OCI-M2 (cell line): ENCODE measurements around the gene ATP2B3.

Experiments
- DNase-seq: peaks from one replicate; lab custom pipeline; 2025; ENCODE audit not compliant: unreplicated experiment; lab: John Stamatoyannopoulos, UW

The ATP2B3 gene

GRCh38 chrX:153530411-153531129, 13.1 kb downstream of the ATP2B3 start:
- DNase-seq = no peak

GRCh38 chrX:153533091-153533490, 15.6 kb downstream of the ATP2B3 start:
- no peak for DNase-seq

GRCh38 chrX:153537080-153537479, 19.6 kb downstream of the ATP2B3 start:
- DNase-seq = no peak

- no peak for DNase-seq
Measured at GRCh38 chrX:153537526-153538295, 20.3 kb downstream of the ATP2B3 start.

GRCh38 chrX:153538424-153538823, 21.0 kb downstream of the ATP2B3 start:
- DNase-seq = no peak

GRCh38 chrX:153539171-153539978, 21.9 kb downstream of the ATP2B3 start:
- no peak for DNase-seq

- no peak for DNase-seq
Measured at GRCh38 chrX:153539979-153540358, 22.5 kb downstream of the ATP2B3 start.

GRCh38 chrX:153544727-153545126, 27.3 kb downstream of the ATP2B3 start:
- DNase-seq = no peak

GRCh38 chrX:153546386-153546785, 28.9 kb downstream of the ATP2B3 start:
- no peak for DNase-seq

GRCh38 chrX:153547195-153547594, 29.8 kb downstream of the ATP2B3 start:
- no peak for DNase-seq

GRCh38 chrX:153549231-153549630, 31.8 kb downstream of the ATP2B3 start:
- no peak for DNase-seq

GRCh38 chrX:153549807-153550206, 32.4 kb downstream of the ATP2B3 start:
- no peak for DNase-seq

GRCh38 chrX:153551135-153551534, 33.7 kb downstream of the ATP2B3 start:
- no peak for DNase-seq

GRCh38 chrX:153554519-153555167, 37.2 kb downstream of the ATP2B3 start:
- no peak for DNase-seq

GRCh38 chrX:153556767-153557166, 39.3 kb downstream of the ATP2B3 start:
- DNase-seq = no peak

- no peak for DNase-seq
Measured at GRCh38 chrX:153557618-153558355, 40.3 kb downstream of the ATP2B3 start.

- DNase-seq = no peak
Measured at GRCh38 chrX:153560000-153560399, 42.6 kb downstream of the ATP2B3 start.

GRCh38 chrX:153560466-153560865, 43.0 kb downstream of the ATP2B3 start:
- no peak for DNase-seq

GRCh38 chrX:153561337-153561736, 43.9 kb downstream of the ATP2B3 start:
- DNase-seq = no peak

GRCh38 chrX:153562546-153562945, 45.1 kb downstream of the ATP2B3 start:
- DNase-seq = no peak
